ENCODE measurements around the gene PLCB1.

The PLCB1 gene

GRCh38 chr20:8357703-8358102 lies 225.6 kb downstream of the PLCB1 start:
- DNase-seq (ENCODE audit: low read depth), result no peak
- TF ChIP-seq POLR2A (IDR thresholded peaks at IDR 0.05; ENCODE audit: extremely low read depth, insufficient read length) (no peak), MAX (IDR thresholded peaks at IDR 0.05; ENCODE audit: low read depth, low read length) (no peak), CTCF (IDR thresholded peaks at IDR 0.05; ENCODE audit: low read depth, low read length) (no peak), MYC (IDR thresholded peaks at IDR 0.05; ENCODE audit: low read depth, low read length) (no peak)
- H3K4me3 ChIP-seq (ENCODE audit: low read depth, low read length), result no peak overlapping the region

DNA sequence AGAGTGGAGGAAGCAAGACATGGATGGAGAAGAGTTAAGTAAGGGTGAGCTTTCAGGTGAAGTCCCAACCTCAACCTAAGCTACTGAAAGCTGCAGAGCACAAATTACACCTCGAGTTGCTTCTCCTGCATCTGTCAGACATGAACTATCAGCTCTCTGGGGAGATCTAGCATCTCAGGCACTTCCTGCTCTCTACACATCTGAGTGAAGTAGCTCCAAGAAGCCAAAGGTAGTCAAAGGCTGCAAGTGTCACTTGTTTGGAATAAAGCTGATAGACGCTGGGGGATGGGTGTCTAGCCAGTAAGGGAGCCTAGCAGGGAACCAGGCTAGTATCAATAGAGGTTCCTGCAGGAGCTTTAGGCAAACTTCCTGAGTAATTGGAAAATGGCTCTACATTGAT lies 228.0 kb downstream of the PLCB1 start:
- DNase-seq (ENCODE audit: low read depth), result no peak

GRCh38 chr20:8361006-8361652 lies 229.1 kb downstream of the PLCB1 start:
- H3K4me3 ChIP-seq (ENCODE audit: low read depth, low read length), result no peak overlapping the region
- TF ChIP-seq POLR2A (IDR thresholded peaks at IDR 0.05; ENCODE audit: extremely low read depth, insufficient read length), result no peak
- no peak for TF ChIP-seq MYC (IDR thresholded peaks at IDR 0.05; ENCODE audit: low read depth, low read length)
- peak; percentile 6 for TF ChIP-seq CTCF (IDR thresholded peaks at IDR 0.05; ENCODE audit: low read depth, low read length)
- TF ChIP-seq MAX (IDR thresholded peaks at IDR 0.05; ENCODE audit: low read depth, low read length), result no peak
- peak; percentile 9 for DNase-seq (ENCODE audit: low read depth)

More for the DNA sequence above, 228.0 kb downstream of the PLCB1 start:
- H3K4me3 ChIP-seq (ENCODE audit: low read depth, low read length), result no peak overlapping the region
- TF ChIP-seq POLR2A (IDR thresholded peaks at IDR 0.05; ENCODE audit: extremely low read depth, insufficient read length) (no peak), CTCF (IDR thresholded peaks at IDR 0.05; ENCODE audit: low read depth, low read length) (no peak), MAX (IDR thresholded peaks at IDR 0.05; ENCODE audit: low read depth, low read length) (no peak), MYC (IDR thresholded peaks at IDR 0.05; ENCODE audit: low read depth, low read length) (no peak)

GRCh38 chr20:8361779-8362178 lies 229.7 kb downstream of the PLCB1 start:
- no peak for DNase-seq (ENCODE audit: low read depth)
- TF ChIP-seq CTCF (IDR thresholded peaks at IDR 0.05; ENCODE audit: low read depth, low read length) (no peak), POLR2A (IDR thresholded peaks at IDR 0.05; ENCODE audit: extremely low read depth, insufficient read length) (no peak), MYC (IDR thresholded peaks at IDR 0.05; ENCODE audit: low read depth, low read length) (no peak), MAX (IDR thresholded peaks at IDR 0.05; ENCODE audit: low read depth, low read length) (no peak)
- no peak overlapping the region for H3K4me3 ChIP-seq (ENCODE audit: low read depth, low read length)

DNA sequence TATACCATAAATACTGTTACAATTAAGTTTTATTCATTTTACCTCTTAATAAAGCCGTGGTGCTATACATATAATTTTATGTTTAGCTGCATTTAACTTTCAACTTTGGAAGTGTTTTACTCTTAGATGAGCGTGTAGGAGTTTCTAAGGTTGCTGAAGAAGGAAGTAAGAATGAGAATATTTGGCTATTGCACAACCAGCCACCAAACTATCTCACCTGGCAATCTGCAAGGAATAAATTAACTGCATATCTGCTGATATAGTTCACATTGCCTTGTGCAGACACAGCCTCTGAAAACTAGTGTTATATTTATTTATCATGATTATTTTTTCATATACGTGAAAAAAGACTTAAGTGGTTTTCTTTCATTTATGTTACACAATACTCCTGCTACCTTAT lies 230.4 kb downstream of the PLCB1 start:
- DNase-seq (ENCODE audit: low read depth), result peak; percentile 15
- H3K4me3 ChIP-seq (ENCODE audit: low read depth, low read length), result no peak overlapping the region
- no peak for TF ChIP-seq CTCF (IDR thresholded peaks at IDR 0.05; ENCODE audit: low read depth, low read length)
- TF ChIP-seq POLR2A (IDR thresholded peaks at IDR 0.05; ENCODE audit: extremely low read depth, insufficient read length), result no peak
- TF ChIP-seq MYC (IDR thresholded peaks at IDR 0.05; ENCODE audit: low read depth, low read length), result no peak
- no peak for TF ChIP-seq MAX (IDR thresholded peaks at IDR 0.05; ENCODE audit: low read depth, low read length)
